Measurements from ENCODE around the gene MAP2K4.
"Not testable (repeated sequence)": the region's sequence is repeated elsewhere in the genome, so short reads cannot be mapped to it uniquely, and the experiment has no call there.

Gene MAP2K4

DNA sequence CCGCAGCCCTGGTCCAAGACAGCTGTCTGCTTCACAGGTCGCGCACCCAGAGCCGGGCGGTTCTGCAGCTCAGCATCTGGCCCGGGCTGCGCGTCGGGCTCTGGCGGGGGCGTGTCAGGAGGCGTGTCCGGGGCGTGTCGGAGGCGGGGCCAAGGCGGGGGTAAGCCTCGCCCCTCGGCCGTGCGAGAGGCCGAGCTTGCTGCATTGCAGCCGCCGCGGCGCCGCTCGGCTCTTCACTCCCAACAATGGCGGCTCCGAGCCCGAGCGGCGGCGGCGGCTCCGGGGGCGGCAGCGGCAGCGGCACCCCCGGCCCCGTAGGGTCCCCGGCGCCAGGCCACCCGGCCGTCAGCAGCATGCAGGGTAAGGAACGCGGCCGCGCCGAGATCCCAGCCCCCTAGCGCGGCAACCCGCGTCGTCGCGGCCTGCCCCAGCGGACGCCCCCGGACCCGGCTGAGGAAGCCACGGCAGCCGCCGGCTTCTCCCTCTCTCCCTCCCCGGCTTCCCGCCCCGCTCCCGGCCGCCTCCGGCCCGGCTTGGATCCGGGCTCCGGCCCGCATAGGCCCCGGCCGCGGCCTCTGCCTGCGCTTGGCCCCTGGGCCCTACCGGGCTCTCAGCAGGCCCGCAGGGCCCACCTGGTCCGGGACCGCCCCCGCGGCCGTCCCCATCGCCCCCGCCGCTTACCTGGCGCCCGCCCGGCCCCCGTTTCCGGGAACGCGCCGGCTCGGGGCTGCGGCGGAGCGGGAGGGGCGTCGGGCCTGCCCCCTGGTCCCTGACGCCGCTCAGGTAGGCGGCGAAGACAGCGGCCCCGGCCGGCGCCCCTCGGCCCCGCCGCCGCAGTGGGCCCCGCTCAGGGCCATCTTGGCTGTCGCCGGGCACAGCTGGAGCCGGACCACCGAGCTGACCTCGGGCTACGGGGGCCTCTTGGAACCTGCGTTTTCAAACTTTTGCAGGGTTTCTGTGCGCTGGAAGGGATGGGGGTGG, at the start of gene MAP2K4:
MAP2K4 (plus strand) TSS at position 236 of the 981 bp plus-strand sequence; CDS start at position 246, 10 bp downstream.
- DNase-seq (ENCODE audit: low read depth, low spot score) = peak; percentile 79

DNA sequence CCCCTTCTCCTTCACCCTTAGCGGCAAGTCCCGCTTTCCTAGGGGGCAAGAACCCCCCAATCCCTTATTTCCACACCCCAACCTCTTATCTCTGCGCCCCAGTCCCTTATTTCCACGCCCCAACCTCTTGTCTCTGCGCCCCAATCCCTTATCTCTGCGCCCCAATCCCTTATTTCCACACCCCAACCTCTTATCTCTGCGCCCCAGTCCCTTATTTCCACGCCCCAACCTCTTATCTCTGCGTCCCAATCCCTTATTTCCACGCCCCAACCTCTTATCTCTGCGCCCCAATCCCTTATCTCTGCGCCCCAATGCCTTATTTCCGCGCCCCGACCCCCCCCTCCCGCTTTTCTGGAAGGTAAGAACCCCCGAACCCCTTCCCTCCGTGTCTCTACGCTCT, 47.9 kb upstream of the MAP2K4 start:
- DNase-seq (ENCODE audit: low read depth, low spot score) = not testable (repeated sequence)

- DNase-seq (ENCODE audit: low read depth, low spot score) = no peak
These were observed 40.9 kb upstream of the MAP2K4 start for GRCh38 chr17:11979795-11980194.

DNA sequence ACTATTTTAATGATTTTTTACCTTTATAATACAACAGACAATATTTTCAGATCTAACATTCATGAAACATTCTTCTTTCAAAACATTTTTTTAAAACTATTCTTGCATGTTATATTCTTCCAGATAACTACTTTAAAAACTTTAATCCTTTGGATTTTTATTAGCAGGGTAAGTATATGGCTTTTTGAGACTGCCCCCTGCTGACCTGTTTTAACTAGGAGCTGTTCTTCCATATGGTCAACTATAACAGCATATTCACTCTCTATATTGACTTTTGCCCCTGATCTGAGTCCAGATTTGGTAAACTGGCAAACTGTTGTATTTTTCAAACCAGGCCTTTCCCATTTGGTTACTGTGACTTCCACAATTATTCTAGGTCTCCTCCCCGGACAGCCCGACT, 39.9 kb upstream of the MAP2K4 start:
- no peak for DNase-seq (ENCODE audit: low read depth, low spot score)

GRCh38 chr17:11981862-11982261, 38.8 kb upstream of the MAP2K4 start:
- no peak for DNase-seq (ENCODE audit: low read depth, low spot score)

- DNase-seq (ENCODE audit: low read depth, low spot score) = no peak
These were observed 34.3 kb upstream of the MAP2K4 start for GRCh38 chr17:11986179-11986941.

DNA sequence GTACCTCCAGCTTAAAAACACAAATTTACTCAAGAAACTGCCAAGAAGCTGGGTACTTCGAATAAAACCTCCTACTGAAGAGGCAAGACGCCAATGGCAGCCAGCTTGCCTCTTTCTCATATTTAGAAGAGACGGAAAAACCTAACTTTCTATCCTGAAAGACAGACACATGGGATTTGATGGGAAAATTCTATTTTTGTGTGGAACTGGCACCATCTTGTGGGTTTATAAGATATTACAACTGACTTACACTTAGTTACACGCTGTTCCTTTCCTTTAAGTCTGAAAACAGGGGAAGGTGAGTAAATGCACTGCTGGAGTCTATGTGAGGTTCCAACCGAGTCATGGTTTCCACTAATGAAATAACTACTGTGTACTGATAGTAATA, 33.7 kb upstream of the MAP2K4 start:
- peak; percentile 13 for DNase-seq (ENCODE audit: low read depth, low spot score)

DNA sequence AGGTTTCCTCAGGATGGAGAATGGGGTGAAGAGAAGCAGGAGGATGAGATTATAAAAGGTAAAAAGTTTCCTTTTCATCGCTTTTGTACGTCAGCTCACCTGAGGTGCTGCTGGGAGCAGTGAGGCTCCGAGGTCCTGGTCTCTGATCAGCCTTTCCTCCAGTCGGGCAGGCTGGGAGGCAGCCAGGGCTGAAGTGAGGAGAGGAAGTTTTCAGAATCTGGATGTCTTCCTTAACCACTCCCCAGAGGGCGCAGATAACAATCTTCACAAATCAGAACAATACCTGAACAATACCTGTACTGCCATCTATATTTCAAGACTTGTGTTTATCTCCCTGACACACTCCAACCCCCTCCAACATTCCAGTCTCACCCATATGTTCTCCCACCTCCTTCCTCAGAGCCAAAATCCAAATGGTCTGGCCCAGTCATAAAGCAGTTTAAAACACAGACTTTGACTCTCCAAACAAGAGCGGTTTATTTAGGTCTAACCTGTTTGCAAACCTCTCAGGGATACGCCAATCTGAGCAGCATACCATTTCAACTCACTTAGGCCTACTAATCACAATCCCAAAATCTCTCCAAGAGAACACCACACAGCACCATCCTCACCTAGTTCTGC, 30.2 kb upstream of the MAP2K4 start:
- no peak for DNase-seq (ENCODE audit: low read depth, low spot score)

DNA sequence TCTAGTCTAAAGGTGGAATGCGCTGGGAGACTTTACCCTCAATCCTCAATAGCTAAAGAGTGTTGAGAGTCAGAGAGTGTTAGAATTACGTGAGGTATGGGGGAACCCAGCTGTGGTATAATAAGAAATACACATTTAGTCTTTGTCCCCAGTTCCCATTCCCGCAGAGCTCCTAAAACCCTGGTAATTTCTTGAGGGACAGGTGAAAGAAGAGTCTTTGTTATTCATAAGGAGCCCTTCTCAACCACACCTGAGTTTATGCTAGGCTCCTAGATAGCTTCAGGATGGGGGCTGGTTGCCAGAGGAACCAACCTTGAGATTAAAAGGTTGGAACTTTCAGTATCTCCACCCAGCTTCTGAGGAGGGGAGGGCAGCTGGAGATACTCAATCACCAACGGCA, 29.2 kb upstream of the MAP2K4 start:
- DNase-seq (ENCODE audit: low read depth, low spot score) = no peak

- no peak for DNase-seq (ENCODE audit: low read depth, low spot score)
These were observed 23.9 kb upstream of the MAP2K4 start for GRCh38 chr17:11996722-11997146.

DNA sequence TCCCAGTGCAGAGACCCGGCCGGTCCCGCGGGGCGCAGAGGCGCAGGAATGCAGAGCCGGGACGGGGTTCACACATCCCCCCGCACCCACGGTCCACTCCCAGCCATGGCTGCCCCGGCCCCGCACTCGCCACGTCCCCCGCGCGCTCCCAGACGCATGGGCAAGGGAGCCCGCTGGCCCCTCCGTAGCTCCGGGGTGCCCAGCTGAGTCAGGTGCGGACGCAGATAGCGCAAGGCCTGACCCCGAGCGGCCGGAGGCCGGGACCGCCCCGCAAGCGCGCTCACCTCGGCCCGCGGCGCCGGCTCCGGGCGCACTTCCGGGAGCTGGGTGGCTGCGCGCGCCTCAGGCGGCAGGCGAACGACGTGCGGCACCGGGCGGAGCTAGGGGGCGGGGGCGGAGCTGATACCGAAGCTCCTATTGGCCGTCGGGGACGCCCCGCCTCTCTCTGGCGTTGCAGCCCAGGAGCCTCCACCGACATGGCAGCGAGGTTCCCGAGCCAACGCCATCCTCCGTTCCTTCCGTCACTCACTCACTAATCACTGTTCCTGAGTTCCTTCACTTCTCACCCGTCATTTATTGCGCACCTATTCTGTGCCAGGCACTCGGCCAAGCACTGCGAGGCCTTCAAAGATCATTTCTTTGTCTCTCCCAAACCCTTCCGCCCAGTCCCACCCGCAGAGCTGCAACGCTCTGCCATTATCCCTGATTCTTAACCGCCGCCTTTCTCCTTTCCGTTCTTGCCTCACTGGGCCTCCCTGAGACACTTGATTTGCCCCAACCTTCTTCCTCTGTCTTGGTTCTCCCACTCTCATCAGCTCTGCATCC, 23.3 kb upstream of the MAP2K4 start, which contains the start of gene ZNF18:
ZNF18 (minus strand) TSS at position 329 of the 825 bp plus-strand sequence. CDS start 4,646 bp downstream, outside the sequence.
- peak; percentile 67 for DNase-seq (ENCODE audit: low read depth, low spot score)

GRCh38 chr17:11997972-11998233, 22.8 kb upstream of the MAP2K4 start:
- no peak for DNase-seq (ENCODE audit: low read depth, low spot score)

- no peak for DNase-seq (ENCODE audit: low read depth, low spot score)
These were observed 21.0 kb upstream of the MAP2K4 start for GRCh38 chr17:11999696-12000095.

- no peak for DNase-seq (ENCODE audit: low read depth, low spot score)
These were observed 13.2 kb upstream of the MAP2K4 start for GRCh38 chr17:12007466-12007865.

DNA sequence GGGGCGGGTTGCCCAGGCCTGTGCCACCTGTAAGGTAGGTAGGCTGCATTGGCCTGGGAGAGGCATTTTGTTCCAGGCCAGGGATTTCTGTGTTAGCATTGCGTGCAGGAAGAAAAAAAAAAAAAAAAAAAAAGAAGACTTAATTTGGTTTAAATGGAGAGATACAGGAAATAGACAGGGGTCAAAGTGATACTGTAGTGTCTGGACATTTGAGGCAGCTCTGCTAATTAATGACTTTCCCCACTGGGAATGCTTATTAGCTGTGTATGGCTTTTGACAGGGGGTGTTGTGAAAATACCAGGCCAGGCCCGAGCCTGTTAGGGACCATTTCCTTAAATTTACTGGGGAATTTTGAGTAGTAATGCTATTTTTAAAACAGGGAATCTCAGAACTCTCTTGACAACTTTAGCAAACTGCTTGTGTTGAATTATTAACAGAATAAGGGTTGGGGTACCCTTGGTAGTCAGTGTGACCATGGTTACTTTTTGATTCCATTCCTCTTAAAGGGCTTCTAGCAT, 1.0 kb downstream of the MAP2K4 start:
- no peak for DNase-seq (ENCODE audit: low read depth, low spot score)

DNA sequence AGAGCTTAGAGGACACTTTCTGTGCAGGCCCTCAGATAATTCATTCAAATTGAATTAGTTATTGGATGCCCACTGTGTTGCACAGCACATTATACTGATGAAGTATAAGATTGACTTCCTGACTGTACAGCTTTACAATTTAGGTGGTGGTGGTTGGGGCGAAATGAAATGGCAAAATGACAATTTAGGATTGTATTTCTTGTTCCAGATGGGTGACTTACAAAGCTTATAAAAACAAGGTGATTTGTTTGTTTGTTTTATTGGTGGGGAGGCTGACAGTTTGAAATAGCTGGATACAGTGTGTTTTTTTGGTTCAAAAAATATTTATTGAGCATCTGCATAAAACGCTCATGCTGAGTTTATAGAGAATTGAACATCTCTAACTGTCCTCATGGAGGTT, 1.6 kb downstream of the MAP2K4 start:
- DNase-seq (ENCODE audit: low read depth, low spot score) = no peak

DNA sequence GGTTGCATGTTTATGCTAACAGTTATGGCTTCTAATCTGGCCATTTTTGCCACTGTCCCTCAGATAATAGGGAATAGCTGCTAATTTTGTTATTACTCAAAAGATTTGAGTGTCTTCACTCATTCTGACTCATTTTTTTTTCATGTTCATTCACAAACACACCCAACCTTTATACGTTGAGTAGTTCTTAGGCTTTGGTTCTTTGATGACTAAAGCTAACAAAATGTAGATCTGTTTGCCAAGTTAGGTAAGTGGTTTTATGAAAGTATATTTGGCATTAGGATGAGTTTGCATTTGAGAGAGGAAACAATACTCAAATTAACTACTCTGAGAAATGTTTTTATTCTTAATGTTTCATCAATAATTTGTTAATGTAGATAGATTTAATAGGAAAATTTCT, 3.6 kb downstream of the MAP2K4 start:
- no peak for DNase-seq (ENCODE audit: low read depth, low spot score)

DNA sequence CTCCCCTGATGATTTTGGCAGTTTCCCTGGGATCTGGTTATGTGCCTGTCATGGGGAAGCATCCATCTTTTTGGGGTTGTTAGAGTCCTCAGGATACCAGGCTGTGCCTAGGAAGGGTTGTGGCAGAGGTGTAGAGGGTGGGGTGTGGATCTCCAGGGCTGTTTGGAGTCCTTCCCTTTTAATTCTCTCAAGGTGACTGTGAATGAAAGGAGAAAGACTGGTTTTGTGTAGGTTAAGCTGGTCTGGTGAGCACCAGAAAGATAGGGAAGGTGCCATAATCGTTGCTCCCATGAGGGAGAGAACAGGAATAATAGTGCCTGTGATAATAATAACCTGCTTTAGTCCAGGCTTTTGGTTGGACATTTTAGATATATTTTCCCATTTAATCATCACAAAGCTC, 7.0 kb downstream of the MAP2K4 start:
- no peak for DNase-seq (ENCODE audit: low read depth, low spot score)

- DNase-seq (ENCODE audit: low read depth, low spot score) = no peak
These were observed 7.9 kb downstream of the MAP2K4 start for GRCh38 chr17:12028611-12029010.

GRCh38 chr17:12034538-12034937, 13.9 kb downstream of the MAP2K4 start:
- DNase-seq (ENCODE audit: low read depth, low spot score) = no peak

DNA sequence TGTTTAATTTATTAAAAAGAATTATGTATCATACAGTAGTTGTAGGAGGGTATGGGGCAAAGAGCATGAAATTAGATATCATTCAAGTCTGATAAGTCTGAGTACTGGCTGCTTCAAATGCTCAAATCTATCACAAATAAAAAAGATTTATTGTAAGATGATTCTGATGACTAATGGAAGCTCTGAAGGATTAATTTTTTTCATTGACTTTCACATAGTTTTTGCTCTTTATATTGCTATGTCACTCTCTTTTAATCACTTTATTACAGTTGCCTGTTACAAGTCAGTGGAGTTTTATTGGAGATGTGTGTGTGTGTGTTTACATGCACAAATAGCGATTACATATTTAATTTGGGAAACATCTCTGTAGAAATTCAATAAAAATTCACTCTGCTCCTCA, 15.0 kb downstream of the MAP2K4 start:
- no peak for DNase-seq (ENCODE audit: low read depth, low spot score)

All from brain pericyte (primary cell).